Raji (cell line): ENCODE results near the gene HRC.

ENCODE experiments used
- POLR2A ChIP-seq: IDR thresholded peaks from 2 replicates; pipeline ENCODE4 v1.6.1; 2011; ENCODE audit warnings: low read depth, low read length, control low read depth; ENCODE audit not compliant: insufficient read depth

Gene HRC

GRCh38 chr19:49148784-49149651 lies 6.2 kb downstream of the HRC start:
- no peak for TF ChIP-seq POLR2A

DNA sequence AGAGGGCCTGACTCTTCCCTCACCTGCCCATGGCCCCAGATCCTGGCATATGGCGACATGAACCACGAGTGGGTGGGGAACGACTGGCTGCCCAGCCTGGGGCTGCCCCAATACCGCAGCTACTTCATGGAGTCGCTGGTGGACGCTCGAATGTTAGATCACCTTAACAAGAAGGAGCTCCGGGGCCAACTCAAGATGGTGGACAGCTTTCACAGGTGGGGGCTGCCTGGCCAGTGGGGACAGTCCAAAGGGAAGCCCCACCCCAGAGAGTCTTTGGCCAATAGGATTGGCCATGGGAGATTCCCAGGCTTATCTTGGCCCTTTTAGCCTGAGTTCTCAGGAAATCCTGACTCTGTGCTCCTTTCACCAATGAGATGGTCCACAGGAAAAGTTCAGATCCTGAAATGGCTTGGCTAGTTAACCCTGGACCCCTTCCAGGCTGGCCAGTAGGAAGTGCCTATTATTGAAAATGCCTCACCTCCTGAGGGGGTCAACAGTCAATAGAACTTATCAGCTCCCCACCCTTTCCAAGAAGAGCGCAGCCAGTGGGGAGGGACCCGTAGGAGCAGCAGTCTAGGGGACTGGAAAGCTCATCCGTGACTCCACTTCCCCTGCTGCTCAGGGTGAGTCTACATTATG lies 7.0 kb downstream of the HRC start:
- no peak for TF ChIP-seq POLR2A

DNA sequence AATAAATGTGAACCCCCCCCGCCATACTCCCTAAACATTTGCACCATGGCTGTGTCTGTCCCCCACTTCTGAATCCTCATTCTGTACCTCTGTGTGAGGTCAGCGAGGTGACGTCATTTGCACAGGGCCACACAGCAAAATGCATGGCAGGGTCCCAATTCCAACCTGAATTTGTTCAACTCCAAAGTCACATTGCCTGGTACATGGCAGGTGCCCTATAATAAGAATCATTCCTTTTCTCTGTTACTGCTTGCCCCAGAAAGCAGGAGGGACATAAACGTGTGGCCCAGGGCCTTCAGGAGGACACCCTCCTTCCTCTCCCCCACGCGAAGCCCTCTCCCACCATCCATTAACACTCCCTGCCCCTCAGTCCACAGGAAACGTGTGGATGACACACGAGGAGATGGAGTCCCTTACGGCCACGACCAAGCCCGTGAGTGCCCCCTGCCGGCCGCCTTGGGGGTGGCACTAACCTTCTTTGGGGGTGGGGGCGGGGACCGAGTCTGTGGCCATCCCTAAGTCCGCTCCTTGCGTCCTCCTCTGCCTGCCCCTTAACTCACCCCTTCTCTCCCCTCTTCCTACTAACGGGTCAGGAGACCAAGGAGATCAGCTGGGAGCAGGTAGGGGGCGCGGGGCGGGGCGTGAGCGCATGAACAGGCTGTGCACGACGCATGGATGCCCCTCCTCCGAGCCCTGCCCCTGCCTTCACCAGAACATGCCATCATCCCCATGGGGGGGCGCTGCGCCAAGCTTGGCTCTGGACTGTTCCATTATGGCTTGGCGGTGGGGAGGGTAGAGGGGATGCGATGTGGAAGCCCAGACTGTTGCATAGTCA lies 9.4 kb downstream of the HRC start:
- TF ChIP-seq POLR2A: 0 out of 2 replicates have a peak, but pooled peaks have one; percentile 38

DNA sequence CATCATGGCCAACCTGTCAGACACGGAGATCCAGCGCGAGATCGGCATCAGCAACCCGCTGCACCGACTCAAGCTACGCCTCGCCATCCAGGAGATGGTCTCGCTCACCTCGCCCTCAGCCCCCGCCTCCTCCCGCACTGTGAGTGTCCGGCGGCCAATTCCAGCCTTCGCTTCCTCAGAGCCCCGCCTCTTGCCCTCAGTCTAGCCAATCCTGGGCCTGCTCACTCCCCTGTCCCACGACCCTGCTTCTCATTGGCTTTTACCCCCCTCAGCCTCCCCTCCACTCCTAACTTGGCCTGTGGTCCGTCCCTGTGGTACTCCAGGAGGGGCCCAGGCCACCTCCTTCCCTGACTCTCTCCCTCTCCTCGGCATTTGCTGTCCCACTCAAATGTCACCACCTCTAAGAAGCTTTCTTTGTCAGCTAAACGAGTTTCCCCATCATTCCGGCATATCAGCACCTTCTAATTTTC lies 12.3 kb downstream of the HRC start:
- TF ChIP-seq POLR2A: peak; percentile 78

- TF ChIP-seq POLR2A: no peak
Observed at GRCh38 chr19:49141352-49141751, 13.8 kb downstream of the HRC start.

GRCh38 chr19:49140951-49141350 lies 14.2 kb downstream of the HRC start:
- TF ChIP-seq POLR2A: no peak

- TF ChIP-seq POLR2A: no peak
Observed at GRCh38 chr19:49136771-49137171, 18.4 kb downstream of the HRC start.

DNA sequence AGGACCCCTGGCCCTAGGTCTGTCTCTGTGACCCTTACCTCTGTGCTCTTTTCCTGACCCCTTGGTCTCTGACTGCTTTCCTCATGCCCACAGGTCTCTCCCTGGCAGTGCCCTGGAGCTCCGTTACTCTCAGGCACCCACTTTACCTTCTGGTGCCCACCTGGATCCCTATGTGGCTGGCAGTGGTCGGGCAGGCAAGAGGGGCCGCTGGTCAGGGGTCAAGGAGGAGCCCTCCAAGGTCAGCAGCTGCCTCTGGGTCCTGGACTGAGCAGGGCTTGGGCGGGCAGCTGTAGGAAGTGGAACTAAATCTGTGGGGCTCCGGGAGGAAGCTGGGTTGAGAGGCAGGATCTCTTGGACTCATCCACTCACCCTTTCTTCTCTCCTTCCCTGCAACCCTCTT lies 19.5 kb downstream of the HRC start:
- no peak for TF ChIP-seq POLR2A

DNA sequence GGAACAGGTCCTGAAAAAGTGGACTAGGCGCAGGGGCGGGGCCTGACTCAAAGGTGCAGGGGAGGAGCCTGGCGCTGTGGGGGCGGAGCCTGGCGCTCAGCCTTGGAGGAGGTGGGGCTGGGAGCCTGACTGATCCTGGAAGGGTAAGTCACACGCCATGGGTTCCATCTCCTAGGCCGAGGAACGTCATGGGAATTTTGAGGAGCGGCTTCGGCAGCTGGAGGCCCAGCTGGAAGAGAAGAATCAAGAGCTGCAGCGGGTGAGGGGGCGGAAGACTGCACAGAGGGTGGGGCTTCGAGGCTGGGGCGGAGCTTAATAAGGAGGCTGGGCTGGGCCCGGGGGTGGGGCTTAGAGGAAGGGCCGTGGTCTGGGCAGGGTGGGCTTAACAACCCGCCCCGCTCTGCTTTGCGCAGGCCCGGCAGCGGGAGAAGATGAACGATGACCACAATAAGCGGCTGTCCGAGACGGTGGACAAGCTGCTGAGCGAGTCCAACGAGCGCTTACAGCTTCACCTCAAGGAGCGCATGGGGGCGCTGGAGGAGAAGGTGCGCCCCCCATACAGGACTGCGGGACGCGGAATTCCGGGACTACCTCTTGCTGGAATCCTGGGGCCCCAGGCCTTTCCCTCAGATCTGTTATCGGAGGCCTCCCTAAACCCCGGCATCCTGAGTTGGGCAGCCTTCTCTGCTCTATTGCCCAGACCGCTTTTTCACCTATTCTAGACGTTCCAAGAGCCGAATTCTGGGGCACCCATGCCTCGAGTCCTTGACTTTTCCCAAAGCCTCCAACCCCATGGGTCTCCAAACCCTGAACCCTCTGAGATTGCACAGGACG lies 21.4 kb downstream of the HRC start:
- TF ChIP-seq POLR2A: no peak

- TF ChIP-seq POLR2A: no peak
Observed at GRCh38 chr19:49132974-49133609, 22.1 kb downstream of the HRC start.

DNA sequence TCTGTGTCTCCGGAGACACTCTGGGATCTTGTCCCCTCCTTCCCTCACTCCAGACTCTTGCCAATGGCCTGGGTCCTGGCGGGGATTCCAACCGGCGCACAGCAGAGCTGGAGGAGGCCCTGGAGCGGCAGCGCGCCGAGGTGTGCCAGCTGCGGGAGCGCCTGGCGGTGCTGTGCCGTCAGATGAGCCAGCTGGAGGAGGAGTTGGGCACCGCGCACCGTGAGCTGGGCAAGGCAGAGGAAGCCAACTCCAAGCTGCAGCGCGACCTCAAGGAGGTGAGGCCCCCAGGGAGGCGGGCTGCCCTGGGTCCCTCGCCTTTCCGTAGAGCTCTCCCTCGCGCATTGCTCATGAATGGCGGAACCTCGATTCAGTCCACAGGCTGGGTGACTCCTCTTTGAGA lies 24.9 kb downstream of the HRC start:
- TF ChIP-seq POLR2A: no peak

DNA sequence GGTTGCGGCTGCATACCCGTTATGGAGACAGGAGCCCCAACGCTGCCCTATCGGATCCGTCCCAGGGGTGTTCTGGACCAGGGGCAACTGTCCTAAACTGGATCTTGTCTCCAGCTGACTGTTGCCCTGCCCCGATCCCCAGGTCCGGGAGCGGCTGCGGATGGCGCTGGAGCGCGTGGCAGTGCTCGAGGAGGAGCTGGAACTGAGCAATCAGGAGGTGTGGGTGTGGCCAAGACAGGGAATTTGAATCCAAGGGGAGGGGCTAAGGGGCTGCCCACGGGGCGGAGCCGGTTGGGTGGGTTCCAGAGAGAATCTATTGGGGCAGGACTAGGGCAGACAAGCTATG lies 26.0 kb downstream of the HRC start:
- TF ChIP-seq POLR2A: no peak

GRCh38 chr19:49128545-49129237 lies 26.5 kb downstream of the HRC start:
- TF ChIP-seq POLR2A: no peak
